PC-9 (cell line): ENCODE measurements around the gene VAV2. TPM values are rescaled to one million over a fixed set of nuclear protein-coding genes. Genes with fewer than 3 reads are reported as not detected.

Experiments
- BruUV-seq: library from RNA; stranded (reverse); fragments of 400-500 nt; replicated peaks from 2 replicates; lab custom pipeline; 2021; lab: Mats Ljungman, UMichigan
- CTCF ChIA-PET: fragments of 300-600 bp; sonication (Branson Sonifier 250); formaldehyde crosslinking; loops from one replicate; lab custom pipeline; 2022; ENCODE audit warnings: antibody characterized with exemption; lab: Charles Lee
- POLR2A ChIA-PET: fragments of 300-600 bp; sonication (Branson Sonifier 250); formaldehyde crosslinking; loops from one replicate; lab custom pipeline; 2022; ENCODE audit warnings: antibody characterized with exemption; ENCODE audit not compliant: unreplicated experiment; lab: Charles Lee
- DNase-seq, 2 experiments: peaks; one replicate each; pipeline versions ENCODE4 v3.0.0 to v3.0.0-alpha.2; 2015 to 2022; ENCODE audit warnings: mixed read lengths in 1 of 2
- H2AFZ ChIP-seq: fragments of 200-600 bp; sonication (generic); 2 replicates; pipeline ENCODE4 v1.8.1; 2017; ENCODE audit warnings: antibody characterized with exemption
- H3F3A ChIP-seq: fragments of 200-600 bp; sonication (generic); 2 replicates; pipeline ENCODE4 v1.8.1; 2017; ENCODE audit warnings: antibody characterized with exemption, mild to moderate bottlenecking, low read depth; ENCODE audit not compliant: insufficient read depth
- H3K27ac ChIP-seq: fragments of 200-600 bp; sonication (generic); 2 replicates; pipeline ENCODE4 v1.6.1; 2016; ENCODE audit warnings: mixed run types
- H3K27me3 ChIP-seq: fragments of 200-600 bp; sonication (generic); 2 replicates; pipeline ENCODE4 v1.6.1; 2016; ENCODE audit warnings: low read depth, mixed run types; ENCODE audit not compliant: insufficient read depth
- H3K36me3 ChIP-seq: fragments of 200-600 bp; sonication (generic); 2 replicates; pipeline ENCODE4 v1.6.1; 2016; ENCODE audit warnings: low read depth, mixed run types
- H3K4me1 ChIP-seq: fragments of 200-600 bp; sonication (generic); replicated peaks from 2 replicates; pipeline ENCODE4 v1.6.1; 2016; ENCODE audit warnings: mixed run types; ENCODE audit not compliant: insufficient read depth
- H3K4me2 ChIP-seq: fragments of 200-600 bp; sonication (generic); 2 replicates; pipeline ENCODE4 v1.6.1; 2017; ENCODE audit warnings: mixed run types
- H3K4me3 ChIP-seq: fragments of 200-600 bp; sonication (generic); 2 replicates; pipeline ENCODE4 v1.6.1; 2016; ENCODE audit warnings: mixed run types
- H3K79me2 ChIP-seq: fragments of 200-600 bp; sonication (generic); 2 replicates; pipeline ENCODE4 v1.6.1; 2017; ENCODE audit warnings: low read depth, mixed run types
- H3K9me2 ChIP-seq: fragments of 200-600 bp; sonication (generic); 2 replicates; pipeline ENCODE4 v1.8.1; 2017; ENCODE audit warnings: mild to moderate bottlenecking; ENCODE audit not compliant: insufficient read depth
- H3K9me3 ChIP-seq: fragments of 200-600 bp; sonication (generic); 2 replicates; pipeline ENCODE4 v1.8.1; 2016; ENCODE audit warnings: low read depth; ENCODE audit not compliant: insufficient read depth
- H4K20me1 ChIP-seq: fragments of 200-600 bp; sonication (generic); 2 replicates; pipeline ENCODE4 v1.8.1; 2017; ENCODE audit not compliant: insufficient read depth
- CTCF ChIP-seq: fragments of 200-600 bp; sonication (generic); conservative IDR thresholded peaks from 2 replicates; pipeline ENCODE4 v1.6.1; 2017; ENCODE audit warnings: mixed run types, antibody characterized with exemption, mild to moderate bottlenecking, moderate library complexity
- EZH2 ChIP-seq: fragments of 200-600 bp; sonication (generic); IDR thresholded peaks from 2 replicates; pipeline ENCODE4 v1.8.0; 2017; ENCODE audit warnings: antibody characterized with exemption, low read depth
- intact Hi-C: fragments of 100-400 bp; cut with micrococcal nuclease; formaldehyde crosslinking; loops from one replicate; pipeline ENCODE4 v1.10.0; 2022; ENCODE audit not compliant: unreplicated experiment
- total RNA-seq: library from RNA; stranded (reverse); gene quantifications from 2 replicates; pipeline ENCODE4 v1.2.3, GENCODE V29; 2021

VAV2 gene
- total RNA-seq, 1 experiment from 2014 or later = 36.5 TPM

DNA sequence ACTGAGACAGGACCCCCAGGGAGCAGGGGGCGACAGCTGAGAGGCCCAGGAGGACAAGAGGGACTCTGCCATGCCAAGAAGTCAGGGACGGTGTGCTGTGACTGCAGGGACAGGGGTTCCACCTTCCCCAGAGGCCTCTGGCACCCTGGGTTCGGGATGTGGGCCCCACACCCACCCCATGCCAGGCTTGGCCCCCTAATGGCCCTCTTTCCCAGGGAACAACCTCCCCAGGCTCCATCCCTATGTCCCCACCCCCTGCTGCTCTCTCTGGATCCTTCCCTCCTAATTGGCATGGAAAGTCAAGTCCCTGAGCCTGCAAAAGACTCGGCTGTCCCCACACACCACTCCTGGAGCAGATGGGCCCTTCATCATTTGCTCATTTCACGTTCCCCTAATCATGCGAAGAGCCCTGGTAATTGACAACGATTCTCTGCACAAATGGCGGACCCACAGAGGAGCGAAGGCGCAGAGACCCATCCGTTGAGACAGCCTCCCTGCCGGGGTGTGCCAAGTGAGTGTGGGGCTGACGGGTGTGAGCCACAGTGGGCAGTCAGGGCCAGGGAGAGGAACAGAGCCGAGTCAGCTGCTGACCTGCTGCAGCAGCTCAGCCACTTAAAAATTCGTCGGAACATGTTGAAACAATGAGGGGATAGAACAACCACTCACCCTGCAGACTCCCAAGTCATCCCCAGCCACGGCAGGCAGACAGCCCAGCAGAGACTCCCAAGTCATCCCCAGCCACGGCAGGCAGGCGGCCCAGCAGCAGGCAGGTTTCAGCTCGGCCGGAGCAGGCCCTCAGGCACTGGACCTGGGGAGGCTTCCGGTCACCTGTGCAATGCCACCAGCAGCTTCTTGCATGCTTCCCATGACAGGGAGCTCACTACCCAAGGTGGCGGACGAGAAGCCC, 109.0 kb downstream of the VAV2 start:
- Histone ChIP-seq H2AFZ (no peak overlapping the region), H3K27ac (no peak overlapping the region)
- POLR2A ChIA-PET = no interaction called here

DNA sequence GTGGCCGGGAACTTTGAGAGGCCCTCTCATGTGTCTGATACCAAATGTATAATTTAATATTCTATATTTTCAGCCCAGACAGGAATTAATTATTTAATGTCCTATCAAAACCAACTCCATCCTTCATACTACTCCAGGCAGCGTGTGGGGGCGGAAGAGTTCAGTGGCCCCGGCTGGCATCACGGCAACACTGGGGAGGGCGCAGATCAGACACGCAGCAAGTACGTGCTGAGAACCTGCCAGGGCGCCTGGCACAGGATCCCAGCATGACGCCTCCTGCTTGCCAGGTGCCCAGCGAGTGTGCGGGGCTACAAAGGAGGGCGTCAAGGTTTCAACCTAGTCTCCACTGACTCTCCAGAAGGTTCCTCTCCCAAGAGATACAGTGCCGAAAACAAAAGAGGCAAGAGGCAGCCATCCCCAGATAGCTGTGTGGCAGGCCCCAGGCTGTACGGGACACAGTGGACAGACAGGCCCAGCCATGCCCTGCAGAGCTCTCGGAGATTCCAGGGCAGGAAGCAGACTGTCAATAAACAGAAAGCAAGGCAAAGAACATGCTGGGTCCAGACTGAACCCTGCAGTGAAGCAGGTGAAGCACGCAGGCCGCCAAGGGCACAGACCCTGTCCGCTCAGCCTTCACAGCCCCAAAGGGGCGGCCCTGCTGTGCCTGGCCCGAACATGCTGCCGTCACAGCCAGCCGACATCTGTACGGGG, 110.3 kb downstream of the VAV2 start:
- H2AFZ ChIP-seq = no peak overlapping the region
- DNase-seq = no peak
- H3K4me3 ChIP-seq = no peak overlapping the region
- no peaks in the 10 kb centered on the region for H3K79me2 ChIP-seq
- intact Hi-C loops = loop anchor here (1.0 kb wide), 1 partner anchor 9 kb away; no protein-coding TSS in a partner anchor
- H3K36me3 ChIP-seq = no peaks in the 10 kb centered on the region
- no peak for TF ChIP-seq CTCF
- BruUV-seq = no TSS peak
- H3K9me3 ChIP-seq = no peaks in the 10 kb centered on the region
- H4K20me1 ChIP-seq = no peaks in the 10 kb centered on the region
- no peaks in the 10 kb centered on the region for H3F3A ChIP-seq
- no peak overlapping the region for H3K4me2 ChIP-seq
- H3K27ac ChIP-seq = no peak overlapping the region
- H3K9me2 ChIP-seq = no peaks in the 10 kb centered on the region
- no peaks in the 10 kb centered on the region for H3K27me3 ChIP-seq
- POLR2A ChIA-PET = no interaction called here
- H3K4me1 ChIP-seq = peaks cover 7% of the 10 kb centered on the region; the same call in 1 of the 2 replicates
- CTCF ChIA-PET = no interaction called here

More for the DNA sequence above, 109.0 kb downstream of the VAV2 start:
- H3K27me3 ChIP-seq = no peaks in the 10 kb centered on the region
- H3K4me2 ChIP-seq = no peak overlapping the region
- H3K4me1 ChIP-seq = no peaks in the 10 kb centered on the region
- H4K20me1 ChIP-seq = no peaks in the 10 kb centered on the region
- BruUV-seq = no TSS peak
- no peak for DNase-seq
- no peaks in the 10 kb centered on the region for H3K36me3 ChIP-seq
- no peak for TF ChIP-seq CTCF
- no peak for TF ChIP-seq EZH2
- CTCF ChIA-PET = no interaction called here
- H3F3A ChIP-seq = no peaks in the 10 kb centered on the region
- no peaks in the 10 kb centered on the region for H3K9me2 ChIP-seq
- H3K4me3 ChIP-seq = no peak overlapping the region
- H3K79me2 ChIP-seq = no peaks in the 10 kb centered on the region
- no peaks in the 10 kb centered on the region for H3K9me3 ChIP-seq
- intact Hi-C loops = no loop called here

DNA sequence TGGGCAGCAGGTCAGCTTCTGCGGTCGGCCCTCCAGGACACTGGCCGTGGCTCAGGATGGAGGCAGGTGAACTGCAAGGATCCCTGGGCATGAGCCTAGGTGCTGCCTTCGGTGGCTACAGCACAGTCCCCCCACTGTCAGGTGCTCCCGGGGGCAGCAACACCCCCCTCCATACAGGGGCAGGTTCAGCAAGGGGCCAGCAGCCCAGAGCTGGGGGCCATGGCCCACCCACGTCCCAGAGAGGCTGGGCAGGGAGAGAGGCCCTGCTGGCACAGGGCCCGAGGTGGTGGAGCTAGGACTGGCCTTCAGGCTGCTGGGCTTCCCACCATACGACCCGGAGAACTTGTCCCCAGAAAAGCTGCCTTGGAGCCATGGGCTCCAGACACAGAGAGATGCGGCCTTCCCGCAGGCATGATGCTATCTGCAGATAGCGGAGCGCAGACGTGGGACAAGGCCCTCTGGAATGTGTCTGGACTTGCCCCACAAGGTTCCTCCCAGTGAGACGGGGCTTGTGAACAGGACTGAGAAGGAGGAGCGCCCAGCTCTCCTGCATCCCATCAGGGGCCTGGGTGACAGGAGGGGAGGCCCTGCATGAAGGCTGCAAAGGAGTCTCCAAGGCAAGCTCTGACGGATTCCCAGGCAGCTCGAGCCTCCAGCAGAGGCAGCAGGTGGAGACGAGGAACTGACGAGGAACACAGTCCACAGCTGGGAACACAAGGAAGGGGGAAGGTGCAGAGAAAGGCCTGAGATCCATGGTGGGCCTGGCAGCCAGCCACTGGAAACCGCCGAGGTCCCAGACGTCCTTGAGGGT, 111.1 kb downstream of the VAV2 start:
- H2AFZ ChIP-seq = no peak overlapping the region
- TF ChIP-seq CTCF (no peak), EZH2 (no peak)
- intact Hi-C loops = loop anchor here (1.0 kb wide), 1 partner anchor 8 kb away; no protein-coding TSS in a partner anchor
- no peak overlapping the region for H3K4me3 ChIP-seq
- no peaks in the 10 kb centered on the region for H3K9me3 ChIP-seq
- peaks cover 14% of the 10 kb centered on the region for H3K4me1 ChIP-seq
- ChIA-PET POLR2A (interaction anchor here (0.6 kb wide), 1 partner anchor 337 kb away, joined by 3 read pairs; no protein-coding TSS in a partner anchor), CTCF (no interaction called here)
- H3K27me3 ChIP-seq = no peaks in the 10 kb centered on the region
- no peaks in the 10 kb centered on the region for H4K20me1 ChIP-seq
- DNase-seq = peak; percentile 68 to 86
- H3K9me2 ChIP-seq = no peaks in the 10 kb centered on the region
- H3K79me2 ChIP-seq = peaks cover 4% of the 10 kb centered on the region; the same call in 1 of the 2 replicates
- no peak overlapping the region for H3K4me2 ChIP-seq
- no peak overlapping the region for H3K27ac ChIP-seq
- no peaks in the 10 kb centered on the region for H3K36me3 ChIP-seq
- no peaks in the 10 kb centered on the region; the same call in 1 of the 2 replicates for H3F3A ChIP-seq
- BruUV-seq = TSS peak; percentile 63
